Activated CD8-positive, alpha-beta memory T cell treated with anti-CD3 and anti-CD28 coated beads, Interleukin-2, amount 50 U/mL, for 4 hours (primary cell): Measurements from ENCODE around the gene SAFB.
"Not testable (repeated sequence)": the region's sequence is repeated elsewhere in the genome, so short reads cannot be mapped to it uniquely, and the experiment has no call there.

Experiments
- DNase-seq: peaks from one replicate; pipeline ENCODE4 v3.0.0-alpha.2; 2020

The SAFB gene

GRCh38 chr19:5687360-5688198 is 64.7 kb downstream of the SAFB start:
- no peak for DNase-seq

- DNase-seq: not testable (repeated sequence)
These were observed 65.5 kb downstream of the SAFB start for GRCh38 chr19:5688262-5688881.

GRCh38 chr19:5690125-5690954 is 67.5 kb downstream of the SAFB start, which contains the start of gene RPL36:
Gene RPL36 (plus strand): TSS chr19:5690295. CDS start chr19:5690508, 213 bp downstream.
- DNase-seq: peak; percentile 99

- peak; percentile 66 for DNase-seq
These were observed 68.3 kb downstream of the SAFB start for GRCh38 chr19:5690955-5691821.

- no peak for DNase-seq
These were observed 69.2 kb downstream of the SAFB start for GRCh38 chr19:5691822-5692722.

GRCh38 chr19:5692723-5693194 is 69.9 kb downstream of the SAFB start:
- DNase-seq: no peak

GRCh38 chr19:5693195-5694166 is 70.6 kb downstream of the SAFB start:
- DNase-seq: no peak

- no peak for DNase-seq
These were observed 71.5 kb downstream of the SAFB start for GRCh38 chr19:5694167-5694955.

- no peak for DNase-seq
These were observed 72.2 kb downstream of the SAFB start for GRCh38 chr19:5694956-5695648.

GRCh38 chr19:5695649-5696195 is 72.8 kb downstream of the SAFB start:
- DNase-seq: no peak

GRCh38 chr19:5696196-5697021 is 73.5 kb downstream of the SAFB start:
- no peak for DNase-seq

- no peak for DNase-seq
These were observed 74.4 kb downstream of the SAFB start for GRCh38 chr19:5697022-5697889.

GRCh38 chr19:5697890-5698634 is 75.2 kb downstream of the SAFB start:
- no peak for DNase-seq

- no peak for DNase-seq
These were observed 75.9 kb downstream of the SAFB start for GRCh38 chr19:5698635-5699422.
